Uterus (tissue), 4 donors: ENCODE results near the gene ANKRD39. TPM values are rescaled to one million over a fixed set of nuclear protein-coding genes. Genes with fewer than 3 reads are reported as not detected.
A peak's percentile ranks its signal among the peaks of the same experiment; 100 is the strongest.

ENCODE experiments used
- DNase-seq, 2 donors: peaks; one replicate each; pipeline ENCODE4 v3.0.0-alpha.2; 2019 to 2020
- H3K27ac ChIP-seq, 2 donors: fragments of 200-600 bp; sonication (generic); 1 replicate in 1 of 2; 2 replicates in 1 of 2; pipeline ENCODE4 v1.5.1; 2016 to 2018
- H3K27me3 ChIP-seq, 2 donors: fragments of 200-600 bp; sonication (generic); one replicate each; pipeline ENCODE4 v1.5.1; 2018 to 2019; ENCODE audit warnings: control low read depth in 1 of 2
- H3K36me3 ChIP-seq, 2 donors: fragments of 200-600 bp; sonication (generic); one replicate each; pipeline ENCODE4 v1.5.1; 2019; ENCODE audit warnings: control low read depth in 1 of 2
- H3K4me1 ChIP-seq, 2 donors: fragments of 200-600 bp; sonication (generic); one replicate each; pipeline ENCODE4 v1.5.1; 2018 to 2019; ENCODE audit warnings: control low read depth in 1 of 2
- H3K4me3 ChIP-seq, 2 donors: fragments of 200-600 bp; sonication (generic); 1 replicate in 1 of 2; 2 replicates in 1 of 2; pipeline ENCODE4 v1.5.1; 2018 to 2019; ENCODE audit warnings: mild to moderate bottlenecking in 1 of 2
- H3K9me3 ChIP-seq, 2 donors: fragments of 200-600 bp; sonication (generic); one replicate each; pipeline ENCODE4 v1.5.1; 2019; ENCODE audit warnings: control low read depth in 1 of 2
- CTCF ChIP-seq, 4 experiments: fragments of 200-600 bp in 2 of 4; fragments of 450-650 bp in 2 of 4; sonication (generic) in 2 of 4; IDR thresholded peaks; one replicate each; pipeline ENCODE4 v1.5.1; 2016 to 2019; ENCODE audit warnings: antibody characterized with exemption in 4 of 4, mild to moderate bottlenecking in 2 of 4, moderate library complexity in 1 of 4
- POLR2A ChIP-seq, 2 donors: fragments of 450-650 bp; IDR thresholded peaks; one replicate each; pipeline ENCODE4 v1.6.1; 2016; ENCODE audit warnings: antibody characterized with exemption in 2 of 2, mild to moderate bottlenecking in 1 of 2, moderate library complexity in 1 of 2
- intact Hi-C: fragments of 100-400 bp; cut with DNase I; formaldehyde crosslinking; loops from one replicate; pipeline ENCODE4 v1.15.1; 2023; ENCODE audit warnings: low total_unique reads
- total RNA-seq, 4 donors: library from RNA; depleted of rRNA in 3 of 4; stranded (reverse); fragments of >200 nt in 3 of 4; gene quantifications; one replicate each; pipeline versions ENCODE4 v1.1.0 to v1.2.4, GENCODE V29; 2014 to 2023
- donor health status: DM: yes; HTN: yes; CAD: no.

Gene ANKRD39
- total RNA-seq, 4 donors from 2014 or later = 4.7 to 162 (median 16.9) TPM

GRCh38 chr2:96875498-96876268 is 17.9 kb upstream of the ANKRD39 start:
- Histone ChIP-seq H3K9me3 (no peaks in the 10 kb centered on the region), H3K4me3 (no peak overlapping the region), H3K36me3 (no peaks in the 10 kb centered on the region), H3K27ac (no peak overlapping the region), H3K4me1 (peaks cover 0 to 19% of the 10 kb centered on the region in 2 donors), H3K27me3 (no peaks in the 10 kb centered on the region)
- intact Hi-C loops = no loop called here
- TF ChIP-seq POLR2A (IDR thresholded peaks at IDR 0.05) (no peak), CTCF (IDR thresholded peaks at IDR 0.05) (no peak)
- no peak for DNase-seq

GRCh38 chr2:96874198-96874831 is 16.5 kb upstream of the ANKRD39 start:
- no peaks in the 10 kb centered on the region for H3K36me3 ChIP-seq
- DNase-seq = no peak
- H3K4me1 ChIP-seq = peaks cover 0 to 19% of the 10 kb centered on the region in 2 donors
- intact Hi-C loops = no loop called here
- H3K9me3 ChIP-seq = no peaks in the 10 kb centered on the region
- peak overlapping the region; percentile 51 to 65 for H3K27ac ChIP-seq
- TF ChIP-seq POLR2A (IDR thresholded peaks at IDR 0.05) = no peak
- no peak for TF ChIP-seq CTCF (IDR thresholded peaks at IDR 0.05)
- no peak overlapping the region for H3K4me3 ChIP-seq
- H3K27me3 ChIP-seq = no peaks in the 10 kb centered on the region

- DNase-seq = peak; percentile 51 to 63
- Histone ChIP-seq H3K27ac (peak overlapping the region; percentile 51 to 65), H3K4me3 (no peak overlapping the region), H3K36me3 (no peaks in the 10 kb centered on the region), H3K27me3 (no peaks in the 10 kb centered on the region), H3K9me3 (no peaks in the 10 kb centered on the region), H3K4me1 (peaks cover 0 to 19% of the 10 kb centered on the region in 2 donors)
- intact Hi-C loops = no loop called here
- TF ChIP-seq CTCF (IDR thresholded peaks at IDR 0.05) (no peak), POLR2A (IDR thresholded peaks at IDR 0.05) (no peak)
These were observed 15.9 kb upstream of the ANKRD39 start for GRCh38 chr2:96873651-96874096.

- no peak for DNase-seq
- no peak overlapping the region for H3K4me3 ChIP-seq
- no peaks in the 10 kb centered on the region for H3K9me3 ChIP-seq
- peaks cover 0 to 12% of the 10 kb centered on the region in 2 donors for H3K4me1 ChIP-seq
- no peaks in the 10 kb centered on the region for H3K27me3 ChIP-seq
- no peaks in the 10 kb centered on the region for H3K36me3 ChIP-seq
- no peak for TF ChIP-seq POLR2A (IDR thresholded peaks at IDR 0.05)
- TF ChIP-seq CTCF (IDR thresholded peaks at IDR 0.05) = no peak
- intact Hi-C loops = no loop called here
- H3K27ac ChIP-seq = peak overlapping the region; percentile 51 to 65
These were observed 15.0 kb upstream of the ANKRD39 start for GRCh38 chr2:96872591-96873349.
